Suprapubic skin (tissue), 4 donors: Measurements from ENCODE around the gene SPATA32. TPM values are rescaled to one million over a fixed set of nuclear protein-coding genes. Genes with fewer than 3 reads are reported as not detected.
"Not testable (repeated sequence)": the region's sequence is repeated elsewhere in the genome, so short reads cannot be mapped to it uniquely, and the experiment has no call there.

Experiments
- DNase-seq, 2 donors: peaks; one replicate each; pipeline ENCODE4 v3.0.0-alpha.2; 2019; ENCODE audit warnings: low spot score in 2 of 2
- H3K27ac ChIP-seq: fragments of 200-600 bp; sonication (generic); one replicate; pipeline ENCODE4 v1.5.1; 2019
- H3K27me3 ChIP-seq: fragments of 200-600 bp; sonication (generic); one replicate; pipeline ENCODE4 v1.5.1; 2019
- H3K36me3 ChIP-seq: fragments of 200-600 bp; sonication (generic); one replicate; pipeline ENCODE4 v1.5.1; 2019
- H3K4me1 ChIP-seq: fragments of 200-600 bp; sonication (generic); one replicate; pipeline ENCODE4 v1.5.1; 2019
- H3K4me3 ChIP-seq: fragments of 200-600 bp; sonication (generic); one replicate; pipeline ENCODE4 v1.5.1; 2019; ENCODE audit warnings: mild to moderate bottlenecking
- H3K9me3 ChIP-seq: fragments of 200-600 bp; sonication (generic); one replicate; pipeline ENCODE4 v1.5.1; 2019
- EP300 ChIP-seq: sonication (generic); formaldehyde crosslinking; IDR thresholded peaks from one replicate; pipeline ENCODE4 v1.6.1; 2017; ENCODE audit warnings: antibody characterized with exemption
- POLR2A ChIP-seq, 2 donors: fragments of 450-650 bp; IDR thresholded peaks; one replicate each; pipeline ENCODE4 v1.6.1; 2017; ENCODE audit warnings: antibody characterized with exemption in 2 of 2, mild to moderate bottlenecking in 2 of 2, moderate library complexity in 2 of 2
- POLR2AphosphoS5 ChIP-seq, 3 donors: sonication (generic); formaldehyde crosslinking; IDR thresholded peaks; one replicate each; pipeline ENCODE4 v1.6.1; 2017; ENCODE audit warnings: antibody characterized with exemption in 3 of 3
- WGBS: methylation state at CpG from one replicate; pipeline ENCODE4 v1.1.5; 2018; 5-methylcytosine and 5-hydroxymethylcytosine counted together
- total RNA-seq, 4 donors: library from RNA; depleted of rRNA; stranded (reverse); fragments of >200 nt; gene quantifications; one replicate each; pipeline ENCODE4 v1.1.0, GENCODE V29; 2016
- TF ChIP-seq, protein P1 (sequence below), 2 donors: fragments of 200-600 bp in 1 of 2; fragments of 450-650 bp in 1 of 2; sonication (generic) in 1 of 2; IDR thresholded peaks; one replicate each; pipeline ENCODE4 v1.5.1; 2016 to 2019; ENCODE audit warnings: antibody characterized with exemption in 2 of 2, mild to moderate bottlenecking in 1 of 2, moderate library complexity in 1 of 2

The SPATA32 gene
- total RNA-seq, 4 donors from 2014 or later, result not detected

DNA sequence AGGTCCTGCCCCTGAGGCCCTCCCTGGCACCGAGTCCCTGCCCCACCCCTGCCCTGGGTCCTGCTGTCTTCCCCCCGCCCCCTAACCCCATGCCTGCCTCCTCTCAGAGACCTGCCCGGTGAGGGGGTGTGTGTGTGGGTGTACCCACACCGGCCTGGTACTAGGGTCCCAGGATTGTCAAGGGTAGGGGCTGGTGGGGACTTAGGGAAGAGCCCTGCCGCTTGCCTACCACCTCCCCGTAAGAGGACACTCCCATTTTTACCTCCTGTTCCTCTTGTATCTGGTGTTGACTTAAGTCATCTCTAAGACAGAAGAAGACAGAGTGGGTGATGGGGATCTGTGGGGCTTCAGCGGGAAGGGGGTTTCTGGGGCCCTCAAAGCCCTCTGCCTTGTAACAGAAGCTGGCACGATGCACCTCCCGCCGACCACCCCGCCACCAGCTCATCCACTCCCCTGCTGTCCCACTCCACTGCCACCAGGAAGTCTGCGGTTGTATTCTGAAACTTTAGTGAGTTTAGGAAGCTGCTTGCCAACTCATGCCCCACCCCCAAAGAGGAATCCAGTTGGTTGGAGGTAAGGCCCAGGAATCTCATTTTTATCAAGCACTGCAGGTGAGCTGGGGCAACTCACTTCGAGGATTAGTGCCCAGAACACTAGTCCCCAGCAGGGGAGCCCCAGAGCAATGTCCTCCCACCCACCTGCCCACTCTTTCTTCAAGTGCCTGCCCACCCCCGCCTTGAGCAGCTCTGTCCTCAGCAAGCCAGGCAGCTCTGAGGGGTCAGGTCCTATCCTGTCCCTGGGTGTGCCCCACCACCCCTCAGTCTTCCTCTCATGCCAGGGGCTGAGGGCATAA is 5.6 kb downstream of the SPATA32 start:
- no peaks in the 10 kb centered on the region for H3K9me3 ChIP-seq
- H3K27ac ChIP-seq, result no peak overlapping the region
- H3K36me3 ChIP-seq, result no peaks in the 10 kb centered on the region
- peaks cover 5% of the 10 kb centered on the region for H3K4me1 ChIP-seq
- 69% methylated on average over 10 of the region's 14 CpGs for WGBS
- DNase-seq, result no peak
- TF ChIP-seq EP300, result no peak
- no peaks in the 10 kb centered on the region for H3K27me3 ChIP-seq
- H3K4me3 ChIP-seq, result no peak overlapping the region

DNA sequence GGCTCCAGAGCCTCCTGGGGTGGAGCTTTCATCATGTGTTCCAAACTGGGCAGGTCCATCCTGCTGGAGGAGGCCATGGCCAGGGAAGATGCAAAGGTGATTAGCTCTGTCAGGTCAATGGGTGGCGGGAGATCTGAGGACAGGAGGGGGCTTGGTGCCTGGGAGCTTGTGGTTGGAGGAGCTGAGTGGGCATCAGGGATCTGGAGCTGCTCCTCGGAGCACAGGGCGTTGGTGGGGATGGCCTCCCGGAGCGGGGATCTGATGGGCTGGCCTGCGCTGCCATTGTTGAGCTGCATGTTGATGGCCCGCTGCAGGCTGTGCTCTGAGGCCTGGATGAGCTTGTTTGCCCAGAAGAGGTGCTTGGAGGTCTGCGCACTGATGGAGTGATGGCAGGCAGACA is 6.5 kb downstream of the SPATA32 start:
- no peaks in the 10 kb centered on the region for H3K36me3 ChIP-seq
- no peak overlapping the region for H3K27ac ChIP-seq
- H3K27me3 ChIP-seq, result no peaks in the 10 kb centered on the region
- TF ChIP-seq EP300 (no peak), POLR2AphosphoS5 (IDR thresholded peaks at IDR 0.05) (no peak), POLR2A (IDR thresholded peaks at IDR 0.05) (no peak)
- TF ChIP-seq, protein P1, sequence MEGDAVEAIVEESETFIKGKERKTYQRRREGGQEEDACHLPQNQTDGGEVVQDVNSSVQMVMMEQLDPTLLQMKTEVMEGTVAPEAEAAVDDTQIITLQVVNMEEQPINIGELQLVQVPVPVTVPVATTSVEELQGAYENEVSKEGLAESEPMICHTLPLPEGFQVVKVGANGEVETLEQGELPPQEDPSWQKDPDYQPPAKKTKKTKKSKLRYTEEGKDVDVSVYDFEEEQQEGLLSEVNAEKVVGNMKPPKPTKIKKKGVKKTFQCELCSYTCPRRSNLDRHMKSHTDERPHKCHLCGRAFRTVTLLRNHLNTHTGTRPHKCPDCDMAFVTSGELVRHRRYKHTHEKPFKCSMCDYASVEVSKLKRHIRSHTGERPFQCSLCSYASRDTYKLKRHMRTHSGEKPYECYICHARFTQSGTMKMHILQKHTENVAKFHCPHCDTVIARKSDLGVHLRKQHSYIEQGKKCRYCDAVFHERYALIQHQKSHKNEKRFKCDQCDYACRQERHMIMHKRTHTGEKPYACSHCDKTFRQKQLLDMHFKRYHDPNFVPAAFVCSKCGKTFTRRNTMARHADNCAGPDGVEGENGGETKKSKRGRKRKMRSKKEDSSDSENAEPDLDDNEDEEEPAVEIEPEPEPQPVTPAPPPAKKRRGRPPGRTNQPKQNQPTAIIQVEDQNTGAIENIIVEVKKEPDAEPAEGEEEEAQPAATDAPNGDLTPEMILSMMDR (IDR thresholded peaks at IDR 0.05), result no peak
- peaks cover 5% of the 10 kb centered on the region for H3K4me1 ChIP-seq
- DNase-seq, result no peak
- H3K9me3 ChIP-seq, result no peaks in the 10 kb centered on the region
- 87% methylated on average over 4 of the region's 8 CpGs for WGBS
- H3K4me3 ChIP-seq, result no peak overlapping the region

DNA sequence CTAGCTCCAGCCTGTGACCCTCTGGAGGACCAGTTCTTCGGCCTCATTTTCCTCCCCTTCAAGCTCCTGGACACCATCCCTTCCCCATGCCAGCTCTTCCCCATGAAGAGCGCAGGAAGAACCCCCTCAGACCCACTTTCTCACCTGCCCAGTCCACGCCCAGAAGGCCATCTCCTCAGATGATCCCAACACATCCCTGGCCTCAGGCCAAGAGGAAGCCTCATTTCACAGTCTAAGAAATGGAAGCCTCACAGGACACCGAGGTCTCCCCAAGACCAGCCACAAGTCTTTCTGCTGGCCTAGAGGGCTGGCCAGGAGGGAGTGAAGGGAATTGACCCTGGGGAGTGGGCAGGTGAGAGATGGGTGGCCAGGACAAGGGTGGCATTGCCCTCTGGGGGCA is 8.0 kb downstream of the SPATA32 start:
- WGBS, result 96% methylated on average over 4 of the region's 4 CpGs
- no peak for DNase-seq

DNA sequence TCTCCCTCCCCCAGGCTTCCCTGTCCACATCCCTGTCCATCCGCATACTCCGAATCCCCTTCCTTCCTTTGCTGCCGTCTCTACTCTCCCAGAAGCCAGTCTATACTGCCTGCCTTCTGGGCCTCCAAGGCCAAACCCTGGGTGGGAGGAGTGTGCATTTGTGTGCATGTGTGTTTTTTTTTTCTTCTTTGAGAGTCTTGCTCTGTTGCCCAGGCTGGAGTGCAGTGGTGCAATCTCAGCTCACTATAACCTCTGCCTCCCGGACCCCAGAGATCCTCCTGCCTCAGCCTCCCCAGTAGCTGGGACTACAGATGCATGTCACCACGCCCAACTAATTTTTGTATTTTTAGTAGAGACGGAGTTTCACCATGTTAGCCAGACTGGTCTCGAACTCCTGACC is 8.7 kb downstream of the SPATA32 start:
- not testable (repeated sequence) for H3K4me3 ChIP-seq, H3K36me3 ChIP-seq, H3K4me1 ChIP-seq, H3K9me3 ChIP-seq, DNase-seq, H3K27me3 ChIP-seq, H3K27ac ChIP-seq
- 91% methylated on average over 7 of the region's 7 CpGs for WGBS

More for the DNA sequence above, 8.0 kb downstream of the SPATA32 start:
- Histone ChIP-seq H3K9me3 (no peaks in the 10 kb centered on the region), H3K4me3 (no peak overlapping the region), H3K4me1 (peaks cover 5% of the 10 kb centered on the region), H3K36me3 (no peaks in the 10 kb centered on the region), H3K27ac (no peak overlapping the region), H3K27me3 (no peaks in the 10 kb centered on the region)
- no peak for TF ChIP-seq POLR2AphosphoS5 (IDR thresholded peaks at IDR 0.05)

DNA sequence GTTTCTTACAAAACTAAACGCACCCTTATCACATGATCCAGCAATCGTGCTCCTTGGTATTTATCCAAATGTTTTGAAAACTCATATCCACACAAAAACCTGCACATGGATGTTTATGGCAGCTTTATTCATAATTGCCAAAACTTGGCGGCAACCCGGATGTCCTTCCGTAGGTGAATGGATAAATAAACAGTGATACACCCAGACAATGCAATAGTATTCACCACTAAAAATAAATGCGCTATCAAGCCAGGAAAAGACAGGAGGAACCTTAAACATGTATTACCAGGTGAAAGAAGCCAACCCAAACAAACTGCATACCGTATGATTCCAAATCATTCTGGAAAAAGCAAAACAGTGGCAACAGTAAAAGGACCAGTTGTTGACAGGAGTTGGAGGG is 10.0 kb downstream of the SPATA32 start:
- no peak for DNase-seq
- no peak overlapping the region for H3K4me3 ChIP-seq
- H3K4me1 ChIP-seq, result peaks cover 22% of the 10 kb centered on the region
- 60% methylated on average over 7 of the region's 7 CpGs for WGBS
- TF ChIP-seq EP300 (no peak), POLR2A (IDR thresholded peaks at IDR 0.05) (no peak), POLR2AphosphoS5 (IDR thresholded peaks at IDR 0.05) (no peak)
- TF ChIP-seq, protein P1 (IDR thresholded peaks at IDR 0.05), result no peak
- H3K27ac ChIP-seq, result no peak overlapping the region
- H3K36me3 ChIP-seq, result no peaks in the 10 kb centered on the region
- H3K9me3 ChIP-seq, result no peaks in the 10 kb centered on the region
- no peaks in the 10 kb centered on the region for H3K27me3 ChIP-seq

DNA sequence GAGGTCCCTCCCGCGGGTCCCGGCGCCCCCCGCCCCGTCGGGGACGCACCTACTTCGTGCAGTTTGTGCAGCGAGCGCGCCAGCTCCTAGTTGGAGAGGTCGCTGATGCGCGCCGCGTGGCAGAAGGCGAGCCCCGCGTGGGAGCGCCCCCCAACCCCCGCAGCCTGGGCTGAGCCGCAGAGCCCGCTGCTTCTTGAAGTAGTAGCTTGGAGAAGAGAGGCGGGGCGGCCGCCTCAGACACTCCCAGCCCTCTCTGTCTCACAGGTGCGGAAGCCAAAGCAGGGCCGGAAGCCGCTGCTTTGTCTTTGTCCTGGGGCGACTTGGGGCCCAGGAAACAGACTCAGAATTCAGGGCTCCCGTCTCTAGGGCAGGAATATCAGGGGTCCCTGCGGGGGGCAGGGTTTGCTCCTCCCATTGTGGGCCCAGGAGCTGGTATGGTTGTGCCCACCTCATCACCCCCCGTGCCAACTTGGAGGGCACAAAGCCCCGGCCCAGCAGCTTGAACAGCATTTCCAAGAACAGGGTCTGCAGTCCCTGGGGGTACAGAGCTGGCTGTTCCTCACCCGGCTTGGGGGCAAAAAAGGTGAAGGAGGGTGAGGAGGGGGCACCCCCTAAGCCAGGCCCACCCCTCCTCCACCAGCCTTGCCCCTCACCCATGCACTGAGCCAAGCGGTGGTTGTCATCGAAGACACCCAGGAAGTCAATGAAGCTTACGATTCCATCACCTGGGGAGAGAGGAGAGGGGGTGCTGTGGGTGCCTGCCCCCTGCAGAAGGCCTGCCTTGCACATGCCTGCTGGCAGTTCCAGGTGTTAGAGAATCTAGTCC is 13.5 kb downstream of the SPATA32 start:
- Histone ChIP-seq H3K4me1 (peaks cover 28% of the 10 kb centered on the region), H3K9me3 (no peaks in the 10 kb centered on the region), H3K36me3 (peaks cover 20% of the 10 kb centered on the region), H3K4me3 (peak overlapping the region; percentile 64), H3K27me3 (no peaks in the 10 kb centered on the region), H3K27ac (peak overlapping the region; percentile 81)
- no peak for DNase-seq
- 53% methylated on average over 8 of the region's 39 CpGs for WGBS
- TF ChIP-seq, protein P1 (IDR thresholded peaks at IDR 0.05), result no peak
- TF ChIP-seq POLR2AphosphoS5 (IDR thresholded peaks at IDR 0.05) (no peak), EP300 (no peak), POLR2A (IDR thresholded peaks at IDR 0.05) (no peak)
